ENCODE measurements around the gene LRP1-AS.
"Not testable (repeated sequence)": the region's sequence is repeated elsewhere in the genome, so short reads cannot be mapped to it uniquely, and the experiment has no call there.

Gene LRP1-AS

GRCh38 chr12:57127101-57127725, 20.2 kb downstream of the LRP1-AS start:
- DNase-seq (ENCODE audit: low read depth): peak; percentile 59
- H3K4me3 ChIP-seq (ENCODE audit: low read depth, low read length): no peak overlapping the region
- no peak for TF ChIP-seq MAX (IDR thresholded peaks at IDR 0.05; ENCODE audit: low read depth, low read length)
- no peak for TF ChIP-seq MYC (IDR thresholded peaks at IDR 0.05; ENCODE audit: low read depth, low read length)
- TF ChIP-seq CTCF (IDR thresholded peaks at IDR 0.05; ENCODE audit: low read depth, low read length): peak; percentile 39
- TF ChIP-seq POLR2A (IDR thresholded peaks at IDR 0.05; ENCODE audit: extremely low read depth, insufficient read length): no peak

GRCh38 chr12:57126561-57126960, 20.9 kb downstream of the LRP1-AS start:
- no peak overlapping the region for H3K4me3 ChIP-seq (ENCODE audit: low read depth, low read length)
- no peak for DNase-seq (ENCODE audit: low read depth)
- TF ChIP-seq POLR2A (IDR thresholded peaks at IDR 0.05; ENCODE audit: extremely low read depth, insufficient read length): no peak
- TF ChIP-seq MAX (IDR thresholded peaks at IDR 0.05; ENCODE audit: low read depth, low read length): no peak
- no peak for TF ChIP-seq MYC (IDR thresholded peaks at IDR 0.05; ENCODE audit: low read depth, low read length)
- TF ChIP-seq CTCF (IDR thresholded peaks at IDR 0.05; ENCODE audit: low read depth, low read length): no peak

DNA sequence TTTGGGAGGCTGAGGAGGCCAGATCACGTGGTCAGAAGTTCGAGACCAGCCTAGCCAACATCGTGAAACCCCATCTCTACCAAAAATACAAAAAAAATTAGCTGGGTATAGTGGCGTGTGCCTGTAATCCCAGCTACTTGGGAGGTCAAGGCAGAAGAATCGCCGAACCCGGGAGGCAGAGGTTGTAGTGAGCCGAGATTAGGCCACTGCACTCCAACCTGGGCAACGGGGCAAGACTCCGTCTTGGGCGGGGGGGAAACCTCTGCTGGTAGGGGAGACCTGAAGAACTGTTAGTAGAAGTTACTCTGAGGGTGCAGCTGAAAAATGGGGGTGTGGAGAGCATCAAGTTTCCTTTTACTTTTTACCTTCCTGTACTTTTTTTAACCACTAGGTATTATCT, 21.4 kb downstream of the LRP1-AS start:
- no peak for TF ChIP-seq POLR2A (IDR thresholded peaks at IDR 0.05; ENCODE audit: extremely low read depth, insufficient read length)
- no peak for DNase-seq (ENCODE audit: low read depth)
- no peak overlapping the region for H3K4me3 ChIP-seq (ENCODE audit: low read depth, low read length)

DNA sequence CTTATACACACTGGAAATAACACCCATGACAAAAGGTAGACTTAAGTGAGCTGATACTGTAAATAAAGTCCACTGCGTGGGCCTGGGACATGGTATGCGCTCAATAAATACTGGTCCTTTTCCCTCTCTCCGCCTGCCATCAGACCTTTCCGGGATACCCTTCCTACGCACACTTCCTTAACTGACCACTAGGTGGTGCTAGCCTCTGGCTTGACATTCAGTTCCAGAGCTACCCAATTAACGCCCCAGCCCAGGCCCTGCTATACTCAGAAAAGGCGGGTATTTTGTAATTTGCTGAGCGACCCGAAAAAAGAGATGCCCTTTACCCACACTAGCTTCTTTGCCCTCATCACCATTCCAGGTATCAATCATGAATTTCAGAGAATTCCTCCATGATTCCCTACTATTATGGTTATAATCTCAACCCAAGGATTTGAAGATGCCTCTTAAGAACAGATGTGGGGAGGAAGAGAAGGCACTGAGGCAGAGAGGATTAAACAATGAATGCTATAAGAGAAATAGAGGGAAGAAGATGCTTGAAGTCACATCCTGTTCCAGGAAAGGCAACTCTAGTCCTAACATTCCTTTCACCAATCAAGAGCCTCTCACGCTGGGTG, 23.1 kb downstream of the LRP1-AS start:
- peak; percentile 81 for DNase-seq (ENCODE audit: low read depth)
- TF ChIP-seq MAX (IDR thresholded peaks at IDR 0.05; ENCODE audit: low read depth, low read length) (no peak), POLR2A (IDR thresholded peaks at IDR 0.05; ENCODE audit: extremely low read depth, insufficient read length) (no peak), MYC (IDR thresholded peaks at IDR 0.05; ENCODE audit: low read depth, low read length) (no peak), CTCF (IDR thresholded peaks at IDR 0.05; ENCODE audit: low read depth, low read length) (peak; percentile 95)
- no peak overlapping the region for H3K4me3 ChIP-seq (ENCODE audit: low read depth, low read length)

- TF ChIP-seq CTCF (IDR thresholded peaks at IDR 0.05; ENCODE audit: low read depth, low read length): no peak
- TF ChIP-seq POLR2A (IDR thresholded peaks at IDR 0.05; ENCODE audit: extremely low read depth, insufficient read length): no peak
- TF ChIP-seq MYC (IDR thresholded peaks at IDR 0.05; ENCODE audit: low read depth, low read length): no peak
- TF ChIP-seq MAX (IDR thresholded peaks at IDR 0.05; ENCODE audit: low read depth, low read length): no peak
- DNase-seq (ENCODE audit: low read depth): no peak
- H3K4me3 ChIP-seq (ENCODE audit: low read depth, low read length): no peak overlapping the region
Measured at GRCh38 chr12:57123813-57124212, 23.6 kb downstream of the LRP1-AS start.

- H3K4me3 ChIP-seq (ENCODE audit: low read depth, low read length); DNase-seq (ENCODE audit: low read depth): not testable (repeated sequence)
Measured at GRCh38 chr12:57120718-57121117, 26.7 kb downstream of the LRP1-AS start.
